Heart right ventricle (tissue), 16 donors: ENCODE measurements around the gene GPER1. TPM values are rescaled to one million over a fixed set of nuclear protein-coding genes. Genes with fewer than 3 reads are reported as not detected.

Source experiments
- ATAC-seq, 8 donors: fragments of 200-7000 bp; cut with Tn5 transposase; one replicate each; pipeline ENCODE4 v1.9.1; 2020; ENCODE audit warnings: mild to moderate bottlenecking in 8 of 8, moderate library complexity in 8 of 8, moderate number of reproducible peaks in 1 of 8
- DNase-seq, 2 donors: peaks; one replicate each; pipeline ENCODE4 v3.0.0-alpha.2; 2020
- H3K27ac ChIP-seq, 10 donors: fragments of 200-600 bp; sonication (generic) in 2 of 10; one replicate each; pipeline versions ENCODE4 v1.5.0 to v1.8.0; 2020 to 2022; ENCODE audit warnings: mild to moderate bottlenecking in 3 of 10
- H3K27me3 ChIP-seq, 7 donors: fragments of 200-600 bp; one replicate each; pipeline ENCODE4 v1.8.0; 2021 to 2022; ENCODE audit warnings: mild to moderate bottlenecking in 2 of 7
- H3K36me3 ChIP-seq, 9 donors: fragments of 200-600 bp; sonication (generic) in 1 of 9; one replicate each; pipeline versions ENCODE4 v1.5.0 to v1.8.0; 2020 to 2022; ENCODE audit warnings: mild to moderate bottlenecking in 2 of 9
- H3K4me1 ChIP-seq, 9 donors: fragments of 200-600 bp; sonication (generic) in 1 of 9; one replicate each; pipeline versions ENCODE4 v1.5.0 to v1.8.0; 2020 to 2022; ENCODE audit warnings: mild to moderate bottlenecking in 4 of 9
- H3K4me3 ChIP-seq, 10 donors: fragments of 200-600 bp; sonication (generic) in 2 of 10; one replicate each; pipeline versions ENCODE4 v1.5.0 to v1.8.0; 2020 to 2022; ENCODE audit warnings: mild to moderate bottlenecking in 7 of 10, moderate library complexity in 2 of 10
- H3K9me3 ChIP-seq, 11 donors: fragments of 200-600 bp in 10 of 11; sonication (generic) in 2 of 11; one replicate each; pipeline versions ENCODE4 v1.5.0 to v1.8.0; 2013 to 2022; ENCODE audit warnings: mild to moderate bottlenecking in 2 of 11, control low read depth in 1 of 11, moderate library complexity in 1 of 11
- WGBS, 2 donors: extraction: QIAGEN DNeasy Blood & Tissue Kit; methylation state at CpG; one replicate each; pipeline ENCODE4 v1.1.7; 2013; ENCODE audit warnings: inconsistent platforms in 1 of 2; 5-methylcytosine and 5-hydroxymethylcytosine counted together
- intact Hi-C, 10 donors: fragments of 100-400 bp; cut with DNase I; formaldehyde crosslinking; loops; one replicate each; pipeline versions ENCODE4 v1.11.1 to v1.14.2; 2022
- polyA plus RNA-seq, 2 donors: library from polyadenylated mRNA; stranded (reverse); fragments of 200-250 nt; gene quantifications; one replicate each; pipeline ENCODE4 v1.2.3, GENCODE V29; 2013
- total RNA-seq, 10 donors: library from RNA; stranded (reverse); fragmentation: NEBNext Ultra II Directional in 3 of 10; extraction: Animal tissue kit (Norgen Biotek cat#: 25700) in 3 of 10; gene quantifications; one replicate each; pipeline versions ENCODE4 v1.2.1 to v1.2.4, GENCODE V29; 2021 to 2023
- TF ChIP-seq, protein P1 (sequence below), 9 donors: fragments of 200-600 bp; sonication (generic) in 2 of 9; IDR thresholded peaks; one replicate each; pipeline versions ENCODE4 v1.5.0 to v1.8.0; 2021 to 2022; ENCODE audit warnings: antibody characterized with exemption in 9 of 9, mild to moderate bottlenecking in 5 of 9, moderate library complexity in 1 of 9
- donor health status: Arrhythmogenic right ventricular cardiomyopathy.
- donor health status: ischemic (EF 13 %, LVEDD 7.1; RV severe dilation, severe dysfunction).
- donor health status: healthy with polysubstance abuse.
- donor health status: DM: no; HTN: yes; CAD: no.
- donor health status: DM: no; HTN: no; CAD: no.
- donor health status: ischemic (EF 25% LVEDD 6.9; RV normal size, moderate dysfunction).
- donor health status: ischemic (EF 25% LVEDD 5.7; RV mildly dilated, moderate dysfunction).
- donor health status: healthy.
- donor health status: DM: yes; HTN: yes; CAD: no.
- donor health status: Ischemic cardiomyopathy.
- donor health status: ischemic (EF 35%, LVEDD 5.7; RV mildly dilated, moderate dysfunction).
- donor health status: nonischemic (EF 11% LVEDD 7.7; RV severe dilation, severe dysfunction).
- donor health status: DM: yes; HTN: yes; CAD: no.
- donor health status: PGD.
- donor health status: ischemic (EF 29% LVEDD 5.4; RV normal size, mild dysfunction).
- donor health status: nonischemic (EF 23%, LVEDD 6.1; RV moderate dilation, normal function).

Gene GPER1
- total and polyA plus RNA-seq, 12 donors: 1.1 to 4.7 (median 1.9) TPM

GRCh38 chr7:1076184-1077072 is 11.5 kb upstream of the GPER1 start:
- peak overlapping the region in 8 of 10 donors; percentile 1 to 39 (median 29) for H3K4me3 ChIP-seq
- intact Hi-C loops: no loop called here
- no peaks in the 10 kb centered on the region for H3K36me3 ChIP-seq
- DNase-seq (peak; percentile 47 to 55), ATAC-seq (peak; percentile 66 to 86 (median 79))
- no peaks in the 10 kb centered on the region for H3K9me3 ChIP-seq
- TF ChIP-seq, protein P1, sequence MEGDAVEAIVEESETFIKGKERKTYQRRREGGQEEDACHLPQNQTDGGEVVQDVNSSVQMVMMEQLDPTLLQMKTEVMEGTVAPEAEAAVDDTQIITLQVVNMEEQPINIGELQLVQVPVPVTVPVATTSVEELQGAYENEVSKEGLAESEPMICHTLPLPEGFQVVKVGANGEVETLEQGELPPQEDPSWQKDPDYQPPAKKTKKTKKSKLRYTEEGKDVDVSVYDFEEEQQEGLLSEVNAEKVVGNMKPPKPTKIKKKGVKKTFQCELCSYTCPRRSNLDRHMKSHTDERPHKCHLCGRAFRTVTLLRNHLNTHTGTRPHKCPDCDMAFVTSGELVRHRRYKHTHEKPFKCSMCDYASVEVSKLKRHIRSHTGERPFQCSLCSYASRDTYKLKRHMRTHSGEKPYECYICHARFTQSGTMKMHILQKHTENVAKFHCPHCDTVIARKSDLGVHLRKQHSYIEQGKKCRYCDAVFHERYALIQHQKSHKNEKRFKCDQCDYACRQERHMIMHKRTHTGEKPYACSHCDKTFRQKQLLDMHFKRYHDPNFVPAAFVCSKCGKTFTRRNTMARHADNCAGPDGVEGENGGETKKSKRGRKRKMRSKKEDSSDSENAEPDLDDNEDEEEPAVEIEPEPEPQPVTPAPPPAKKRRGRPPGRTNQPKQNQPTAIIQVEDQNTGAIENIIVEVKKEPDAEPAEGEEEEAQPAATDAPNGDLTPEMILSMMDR (IDR thresholded peaks at IDR 0.05): peak in 3 of 9 donors; percentile 7 to 17 (median 13)
- WGBS, 2 donors: 41 to 55% methylated on average over 27 of the region's 27 CpGs
- H3K4me1 ChIP-seq: peaks cover 0 to 24% (median 12%) of the 10 kb centered on the region in 9 donors
- no peaks in the 10 kb centered on the region for H3K27me3 ChIP-seq
- H3K27ac ChIP-seq: peak overlapping the region in 9 of 10 donors; percentile 4 to 81 (median 46)

- intact Hi-C loops: no loop called here
- H3K4me1 ChIP-seq: peaks cover 0 to 42% (median 17%) of the 10 kb centered on the region in 9 donors
- H3K27me3 ChIP-seq: no peaks in the 10 kb centered on the region
- 95 to 97% methylated on average over 11 of the region's 11 CpGs for WGBS, 2 donors
- H3K4me3 ChIP-seq: no peak overlapping the region
- DNase-seq (no peak), ATAC-seq (no peak)
- no peaks in the 10 kb centered on the region for H3K36me3 ChIP-seq
- no peaks in the 10 kb centered on the region for H3K9me3 ChIP-seq
- H3K27ac ChIP-seq: no peak overlapping the region
- TF ChIP-seq, protein P1 (IDR thresholded peaks at IDR 0.05): no peak
These were observed 9.4 kb upstream of the GPER1 start for GRCh38 chr7:1078519-1078918.

- TF ChIP-seq, protein P1 (IDR thresholded peaks at IDR 0.05): no peak
- Histone ChIP-seq H3K27me3 (no peaks in the 10 kb centered on the region), H3K4me1 (peaks cover 0 to 47% (median 17%) of the 10 kb centered on the region in 9 donors), H3K27ac (no peak overlapping the region), H3K9me3 (no peaks in the 10 kb centered on the region), H3K36me3 (no peaks in the 10 kb centered on the region), H3K4me3 (no peak overlapping the region)
- intact Hi-C loops: no loop called here
- no peak for ATAC-seq
- WGBS, 2 donors: 93 to 94% methylated on average over 15 of the region's 15 CpGs
- no peak for DNase-seq
These were observed 8.9 kb upstream of the GPER1 start for GRCh38 chr7:1078985-1079384.

- Histone ChIP-seq H3K9me3 (no peaks in the 10 kb centered on the region), H3K4me1 (peaks cover 0 to 51% (median 17%) of the 10 kb centered on the region in 9 donors), H3K4me3 (no peak overlapping the region), H3K27me3 (no peaks in the 10 kb centered on the region), H3K27ac (no peak overlapping the region), H3K36me3 (no peaks in the 10 kb centered on the region)
- DNase-seq: no peak
- intact Hi-C loops: no loop called here
- 90 to 91% methylated on average over 12 of the region's 12 CpGs for WGBS, 2 donors
- TF ChIP-seq, protein P1 (IDR thresholded peaks at IDR 0.05): no peak
- ATAC-seq: no peak
These were observed 8.4 kb upstream of the GPER1 start for GRCh38 chr7:1079546-1079945.
